IPS DF 6.9 (cell line): ENCODE results near the gene RARRES2.

Experiments
- DNase-seq: peaks from one replicate; pipeline ENCODE4 v3.0.0-alpha.2; 2013; ENCODE audit warnings: low read depth, low spot score
- H3K27ac ChIP-seq: one replicate; pipeline ENCODE4 v1.5.1; 2013; ENCODE audit warnings: low read length, control low read depth
- H3K27me3 ChIP-seq: 2 replicates; pipeline ENCODE4 v1.6.1; 2013; ENCODE audit warnings: mild to moderate bottlenecking, low read length; ENCODE audit not compliant: control insufficient read depth, insufficient read depth
- H3K36me3 ChIP-seq: 2 replicates; pipeline ENCODE4 v1.6.1; 2013; ENCODE audit warnings: low read length; ENCODE audit not compliant: control insufficient read depth, insufficient read depth
- H3K4me1 ChIP-seq: 2 replicates; pipeline ENCODE4 v1.6.1; 2013; ENCODE audit warnings: low read length; ENCODE audit not compliant: control insufficient read depth, insufficient read depth
- H3K4me3 ChIP-seq: 2 replicates; pipeline ENCODE4 v1.5.1; 2013; ENCODE audit warnings: mild to moderate bottlenecking, low read length
- H3K9me3 ChIP-seq: 2 replicates; pipeline ENCODE4 v1.6.1; 2013; ENCODE audit warnings: low read length, inconsistent platforms; ENCODE audit not compliant: control insufficient read depth, insufficient read depth
- WGBS: extraction: QIAGEN DNeasy Blood & Tissue Kit; methylation state at CpG from one replicate; pipeline ENCODE4 v1.1.7; 2013; ENCODE audit warnings: mixed read lengths, missing lambda C conversion rate; ENCODE audit not compliant: insufficient read length, insufficient coverage; 5-methylcytosine and 5-hydroxymethylcytosine counted together

The RARRES2 gene

DNA sequence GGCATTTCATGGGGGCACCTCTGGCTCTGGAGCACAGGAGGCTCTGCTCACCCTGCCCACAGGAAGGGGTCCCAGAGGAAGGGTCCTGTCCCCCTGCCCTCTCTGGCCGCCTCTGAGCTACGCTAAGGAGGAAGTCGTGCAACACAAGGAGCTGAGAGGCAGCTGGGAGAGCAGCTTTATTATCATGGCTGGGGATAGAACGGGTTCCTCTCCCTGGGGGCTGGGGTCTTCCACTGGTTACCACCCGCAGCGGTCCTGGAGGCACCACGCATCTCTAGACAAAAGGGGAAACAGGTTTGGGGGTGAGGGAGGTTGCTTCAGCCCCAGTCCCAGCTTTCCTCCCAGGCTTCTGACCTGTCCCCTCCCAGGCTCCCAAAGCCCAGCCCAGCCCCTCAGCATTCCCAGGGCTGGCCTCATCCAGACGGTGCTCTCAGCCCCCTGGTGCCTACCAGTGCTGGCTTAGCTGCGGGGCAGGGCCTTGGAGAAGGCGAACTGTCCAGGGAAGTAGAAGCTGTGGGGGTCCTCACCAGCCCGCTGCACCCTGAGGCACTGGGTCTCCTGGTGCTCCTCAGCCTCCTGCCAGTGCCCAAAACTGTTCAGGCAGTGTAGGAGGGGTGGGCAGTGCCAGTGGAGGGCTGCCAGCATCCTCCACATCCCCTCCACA, 3.1 kb downstream of the RARRES2 start:
- no peak for DNase-seq
- Histone ChIP-seq H3K4me3 (no peak overlapping the region), H3K4me1 (peaks cover 15% of the 10 kb centered on the region), H3K9me3 (no peaks in the 10 kb centered on the region), H3K36me3 (peaks cover 14% of the 10 kb centered on the region; the same call in 1 of the 2 replicates), H3K27ac (no peak overlapping the region), H3K27me3 (peaks cover 9% of the 10 kb centered on the region)
- WGBS = no CpG with 5 or more reads among the region's 11 CpGs

DNA sequence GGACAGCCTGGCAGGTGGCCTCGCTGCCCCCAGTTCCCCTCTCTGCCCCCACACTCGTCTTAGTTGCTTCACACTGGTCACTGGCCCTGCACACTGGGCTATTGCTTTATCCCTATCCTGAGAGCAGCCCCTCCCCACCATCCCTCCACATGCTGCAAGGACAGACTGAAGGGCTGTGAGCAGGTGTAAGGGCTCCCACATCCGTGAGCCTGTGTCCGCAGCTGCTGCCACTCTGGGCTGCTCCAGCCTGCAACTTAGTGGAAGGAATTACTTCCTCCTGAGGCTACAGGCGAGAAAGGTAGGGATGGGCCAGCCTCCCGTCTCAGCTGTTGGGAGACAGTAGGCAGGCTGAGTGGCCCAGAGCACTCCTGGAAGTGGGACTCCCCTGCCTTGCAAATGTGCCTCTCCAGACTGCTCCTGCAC, 3.8 kb downstream of the RARRES2 start:
- WGBS = no CpG with 5 or more reads among the region's 6 CpGs
- Histone ChIP-seq H3K4me1 (peaks cover 18% of the 10 kb centered on the region), H3K36me3 (peaks cover 14% of the 10 kb centered on the region; the same call in 1 of the 2 replicates), H3K4me3 (no peak overlapping the region), H3K27me3 (peaks cover 7% of the 10 kb centered on the region), H3K9me3 (no peaks in the 10 kb centered on the region), H3K27ac (no peak overlapping the region)
- no peak for DNase-seq

DNA sequence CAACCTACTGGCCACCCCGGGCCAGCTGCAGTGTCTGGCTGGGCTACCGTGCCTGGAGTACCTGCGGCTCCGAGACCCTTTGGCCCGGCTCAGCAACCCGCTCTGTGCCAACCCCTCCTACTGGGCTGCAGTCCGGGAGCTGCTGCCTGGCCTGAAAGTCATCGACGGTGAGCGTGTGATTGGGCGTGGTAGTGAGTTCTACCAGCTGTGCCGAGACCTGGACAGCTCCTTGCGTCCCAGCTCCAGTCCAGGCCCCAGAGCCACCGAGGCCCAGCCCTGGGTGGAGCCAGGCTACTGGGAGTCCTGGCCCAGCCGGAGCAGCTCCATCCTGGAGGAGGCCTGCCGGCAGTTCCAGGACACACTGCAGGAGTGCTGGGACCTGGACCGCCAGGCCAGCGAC, 4.2 kb downstream of the RARRES2 start:
- peaks cover 17% of the 10 kb centered on the region for H3K4me1 ChIP-seq
- DNase-seq = no peak
- WGBS = no CpG with 5 or more reads among the region's 18 CpGs
- H3K4me3 ChIP-seq = no peak overlapping the region
- H3K27me3 ChIP-seq = peaks cover 2% of the 10 kb centered on the region
- H3K27ac ChIP-seq = no peak overlapping the region
- H3K9me3 ChIP-seq = no peaks in the 10 kb centered on the region
- peaks cover 14% of the 10 kb centered on the region; the same call in 1 of the 2 replicates for H3K36me3 ChIP-seq

DNA sequence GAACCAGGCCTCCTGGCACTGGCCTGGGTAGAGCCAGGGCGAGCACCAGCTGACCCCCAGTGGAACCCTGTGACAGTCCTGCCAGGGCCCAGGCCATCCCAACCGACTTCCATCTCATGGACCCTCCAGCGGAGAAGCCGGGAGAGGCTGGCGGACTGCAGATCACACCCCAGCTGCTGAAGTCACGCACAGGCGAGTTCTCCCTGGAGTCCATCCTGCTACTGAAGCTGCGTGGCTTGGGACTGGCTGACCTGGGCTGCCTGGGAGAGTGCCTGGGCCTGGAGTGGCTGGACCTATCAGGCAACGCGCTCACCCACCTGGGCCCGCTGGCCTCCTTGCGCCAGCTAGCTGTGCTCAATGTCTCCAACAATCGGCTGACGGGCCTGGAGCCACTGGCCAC, 4.7 kb downstream of the RARRES2 start:
- no peak overlapping the region for H3K27ac ChIP-seq
- H3K27me3 ChIP-seq = no peaks in the 10 kb centered on the region
- peaks cover 13% of the 10 kb centered on the region for H3K4me1 ChIP-seq
- no peak overlapping the region for H3K4me3 ChIP-seq
- H3K9me3 ChIP-seq = no peaks in the 10 kb centered on the region
- DNase-seq = no peak
- no CpG with 5 or more reads among the region's 14 CpGs for WGBS
- peaks cover 14% of the 10 kb centered on the region; the same call in 1 of the 2 replicates for H3K36me3 ChIP-seq

DNA sequence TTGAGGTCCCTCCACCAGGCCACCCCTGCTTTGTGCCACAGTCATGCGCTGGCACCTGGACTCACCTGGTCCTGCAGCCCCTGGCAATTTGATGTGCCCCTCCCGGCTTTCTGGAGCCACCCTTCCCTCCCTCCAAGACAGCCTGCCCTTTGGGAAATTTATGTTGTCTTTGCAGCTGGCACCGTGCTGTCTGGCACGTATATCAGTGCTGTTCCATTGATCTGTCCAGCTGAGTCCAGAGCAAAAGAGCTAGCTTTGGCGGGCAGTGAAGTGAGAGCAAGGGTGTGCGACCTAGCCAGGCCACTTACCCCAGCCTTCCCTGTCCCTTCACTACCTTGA, 5.7 kb downstream of the RARRES2 start:
- H3K27me3 ChIP-seq = no peaks in the 10 kb centered on the region
- no peak for DNase-seq

DNA sequence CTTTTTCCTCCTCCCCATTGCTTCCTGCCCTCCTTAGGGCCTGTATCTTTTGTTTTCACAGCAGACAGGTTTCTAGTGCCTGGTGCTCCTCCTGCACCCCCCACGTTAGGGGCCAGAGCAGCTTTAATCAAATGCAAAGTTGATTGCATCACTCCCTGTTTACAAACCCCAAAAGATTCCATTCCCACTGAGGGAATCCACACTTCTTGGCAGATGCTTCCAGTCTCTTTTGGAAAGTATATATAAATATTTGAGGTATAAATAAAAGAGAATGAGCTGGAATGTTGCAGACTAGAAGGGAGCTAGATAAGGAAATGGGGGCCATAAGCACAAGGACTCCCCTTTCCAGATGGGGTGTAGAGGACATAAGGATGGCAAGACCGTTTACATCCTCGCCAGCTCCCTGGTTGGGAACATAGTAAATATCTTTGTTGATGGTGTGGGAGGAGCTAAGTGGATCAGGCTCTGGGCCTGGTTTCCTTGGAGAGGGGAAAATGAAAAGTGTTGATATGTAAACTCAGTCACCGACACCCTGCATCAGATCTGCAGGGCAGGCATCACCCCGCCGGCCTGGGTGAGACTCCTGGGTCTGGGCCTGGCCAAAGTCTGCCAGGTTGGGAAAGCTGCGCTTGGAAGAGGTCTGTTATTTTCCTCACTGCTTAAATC, 6.2 kb downstream of the RARRES2 start:
- Histone ChIP-seq H3K27me3 (no peaks in the 10 kb centered on the region), H3K9me3 (no peaks in the 10 kb centered on the region), H3K36me3 (peaks cover 14% of the 10 kb centered on the region; the same call in 1 of the 2 replicates), H3K4me1 (peaks cover 14% of the 10 kb centered on the region), H3K27ac (peak overlapping the region; percentile 37), H3K4me3 (no peak overlapping the region)
- no peak for DNase-seq
- WGBS = no CpG with 5 or more reads among the region's 7 CpGs

More for the DNA sequence above, 5.7 kb downstream of the RARRES2 start:
- Histone ChIP-seq H3K36me3 (peaks cover 14% of the 10 kb centered on the region; the same call in 1 of the 2 replicates), H3K4me3 (no peak overlapping the region), H3K27ac (peak overlapping the region; percentile 37), H3K4me1 (peaks cover 13% of the 10 kb centered on the region), H3K9me3 (no peaks in the 10 kb centered on the region)
- WGBS = no CpG with 5 or more reads among the region's 6 CpGs

DNA sequence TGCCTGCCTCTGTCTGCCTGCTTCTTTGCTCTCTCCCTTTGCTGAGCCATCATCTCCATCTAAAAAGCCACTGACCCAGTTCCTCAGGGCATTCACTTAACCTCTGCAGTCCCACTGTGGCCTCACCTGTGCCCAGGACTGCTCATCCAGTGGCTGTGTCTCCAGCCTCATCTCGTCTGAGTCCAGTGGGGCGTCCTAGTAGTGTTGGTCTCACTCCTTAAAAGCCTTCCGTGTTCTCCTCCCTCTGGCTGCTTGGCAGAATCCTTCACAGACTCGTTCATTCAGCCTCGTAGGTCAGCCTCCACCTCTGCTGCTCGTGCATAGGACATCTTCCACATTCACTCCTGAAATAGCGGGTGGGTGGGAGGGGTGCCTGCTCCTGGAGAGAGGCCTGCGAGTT, 7.3 kb downstream of the RARRES2 start:
- Histone ChIP-seq H3K27ac (no peak overlapping the region), H3K4me3 (no peak overlapping the region), H3K9me3 (no peaks in the 10 kb centered on the region), H3K4me1 (peaks cover 21% of the 10 kb centered on the region), H3K36me3 (peaks cover 13% of the 10 kb centered on the region; the same call in 1 of the 2 replicates), H3K27me3 (no peaks in the 10 kb centered on the region)
- WGBS = no CpG with 5 or more reads among the region's 8 CpGs
- no peak for DNase-seq

DNA sequence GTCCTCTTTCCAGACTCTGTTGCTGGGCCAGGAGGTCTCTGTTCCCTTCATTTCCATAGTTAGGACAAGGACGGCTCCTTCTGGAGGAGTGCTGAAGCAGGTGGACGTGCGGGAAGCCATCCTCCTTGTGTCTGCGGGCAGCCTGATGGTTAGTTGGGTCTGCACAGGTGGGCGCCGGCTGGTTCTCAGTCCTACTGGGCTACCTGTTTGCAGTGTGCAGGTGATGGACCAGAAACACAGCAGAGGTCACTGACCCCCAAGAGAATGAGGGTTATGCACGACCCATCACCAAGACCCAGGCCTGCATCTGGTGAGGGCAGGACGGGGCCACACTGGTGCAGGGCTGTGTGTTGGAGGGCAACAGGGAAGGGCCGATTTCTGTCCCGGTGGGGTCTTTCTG, 7.8 kb downstream of the RARRES2 start:
- peaks cover 10% of the 10 kb centered on the region; the same call in 1 of the 2 replicates for H3K36me3 ChIP-seq
- peaks cover 23% of the 10 kb centered on the region for H3K4me1 ChIP-seq
- no peaks in the 10 kb centered on the region for H3K27me3 ChIP-seq
- H3K9me3 ChIP-seq = no peaks in the 10 kb centered on the region
- H3K4me3 ChIP-seq = no peak overlapping the region
- no CpG with 5 or more reads among the region's 10 CpGs for WGBS
- H3K27ac ChIP-seq = no peak overlapping the region
- DNase-seq = no peak

DNA sequence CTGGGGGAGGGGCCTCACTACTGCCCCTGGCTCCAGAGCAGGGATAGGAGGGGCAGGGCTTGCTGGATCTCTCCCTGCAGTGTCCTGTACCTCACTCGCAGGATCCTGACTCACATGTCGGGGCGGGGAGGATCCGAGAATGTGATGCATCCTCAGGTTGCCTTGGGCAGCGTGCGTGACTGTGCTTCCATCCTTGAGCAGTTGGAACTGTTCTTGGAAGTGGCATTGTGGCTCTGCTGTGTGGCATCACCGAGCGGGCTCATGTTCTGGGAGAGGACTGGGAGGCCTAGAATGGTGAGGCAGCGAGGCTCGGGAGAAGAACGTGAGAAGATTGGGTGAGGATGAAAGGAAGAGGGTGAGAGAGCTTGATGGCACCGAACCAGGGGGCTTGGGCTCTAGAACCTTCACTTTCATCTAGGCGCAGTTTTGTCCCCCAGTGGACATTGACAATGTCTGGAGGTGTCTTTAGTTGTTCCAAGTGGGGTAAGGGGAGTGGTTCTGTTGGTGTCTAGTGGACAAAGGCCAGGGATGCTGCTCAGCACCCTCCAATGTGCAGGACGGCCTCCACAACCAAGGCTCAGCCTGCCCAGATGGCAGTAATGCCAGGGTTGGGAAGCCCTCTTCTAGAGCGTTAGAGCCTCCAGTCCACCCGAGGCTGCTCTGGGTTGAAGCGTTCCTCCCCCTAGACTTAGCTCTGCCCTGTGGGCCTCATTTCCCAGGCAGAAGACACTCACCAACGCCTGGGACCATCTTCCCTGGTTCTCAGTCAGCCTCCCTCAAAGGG, 8.4 kb downstream of the RARRES2 start:
- WGBS = no CpG with 5 or more reads among the region's 18 CpGs
- no peak for DNase-seq
- Histone ChIP-seq H3K27me3 (no peaks in the 10 kb centered on the region), H3K36me3 (peaks cover 10% of the 10 kb centered on the region; the same call in 1 of the 2 replicates), H3K4me3 (no peak overlapping the region), H3K27ac (no peak overlapping the region), H3K4me1 (peaks cover 23% of the 10 kb centered on the region), H3K9me3 (no peaks in the 10 kb centered on the region)

DNA sequence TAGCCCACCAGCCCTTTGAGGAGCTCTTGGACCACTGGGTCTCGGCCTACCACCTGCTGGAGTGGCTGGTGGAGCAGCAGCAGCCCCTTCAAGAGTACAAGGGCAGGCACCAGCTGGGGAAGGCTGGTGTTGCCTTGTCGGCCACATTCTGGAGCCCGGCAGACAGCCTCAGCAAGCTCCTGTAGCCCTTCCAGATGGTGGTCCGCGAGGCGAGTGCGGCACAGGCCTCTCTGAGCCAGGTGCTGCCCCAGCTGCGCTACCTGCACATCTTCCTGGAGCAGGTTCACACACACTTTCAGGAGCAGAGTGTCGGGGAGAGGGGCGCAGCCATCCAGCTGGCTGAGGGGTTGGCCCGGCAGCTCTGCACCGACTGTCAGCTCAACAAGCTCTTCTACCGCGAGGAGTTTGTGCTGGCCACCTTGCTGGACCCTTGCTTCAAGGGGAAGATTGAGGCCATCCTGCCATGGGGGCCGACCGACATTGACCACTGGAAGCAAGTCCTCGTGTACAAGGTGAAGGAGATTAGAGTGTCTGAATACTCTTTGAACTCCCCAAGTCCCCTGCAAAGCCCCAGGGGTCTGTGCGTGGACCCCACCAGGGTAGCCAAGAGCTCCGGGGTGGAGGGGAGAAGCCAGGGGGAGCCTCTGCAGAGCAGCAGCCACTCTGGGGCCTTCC, 11.1 kb downstream of the RARRES2 start:
- Histone ChIP-seq H3K9me3 (no peaks in the 10 kb centered on the region), H3K36me3 (no peaks in the 10 kb centered on the region), H3K4me1 (peaks cover 14% of the 10 kb centered on the region), H3K4me3 (no peak overlapping the region), H3K27ac (no peak overlapping the region), H3K27me3 (no peaks in the 10 kb centered on the region)
- no peak for DNase-seq
- WGBS = no CpG with 5 or more reads among the region's 19 CpGs
